Measurements from ENCODE around the gene ATP1A1.

Gene ATP1A1

GRCh38 chr1:116404699-116405098, 31.7 kb downstream of the ATP1A1 start:
- TF ChIP-seq, protein P1, sequence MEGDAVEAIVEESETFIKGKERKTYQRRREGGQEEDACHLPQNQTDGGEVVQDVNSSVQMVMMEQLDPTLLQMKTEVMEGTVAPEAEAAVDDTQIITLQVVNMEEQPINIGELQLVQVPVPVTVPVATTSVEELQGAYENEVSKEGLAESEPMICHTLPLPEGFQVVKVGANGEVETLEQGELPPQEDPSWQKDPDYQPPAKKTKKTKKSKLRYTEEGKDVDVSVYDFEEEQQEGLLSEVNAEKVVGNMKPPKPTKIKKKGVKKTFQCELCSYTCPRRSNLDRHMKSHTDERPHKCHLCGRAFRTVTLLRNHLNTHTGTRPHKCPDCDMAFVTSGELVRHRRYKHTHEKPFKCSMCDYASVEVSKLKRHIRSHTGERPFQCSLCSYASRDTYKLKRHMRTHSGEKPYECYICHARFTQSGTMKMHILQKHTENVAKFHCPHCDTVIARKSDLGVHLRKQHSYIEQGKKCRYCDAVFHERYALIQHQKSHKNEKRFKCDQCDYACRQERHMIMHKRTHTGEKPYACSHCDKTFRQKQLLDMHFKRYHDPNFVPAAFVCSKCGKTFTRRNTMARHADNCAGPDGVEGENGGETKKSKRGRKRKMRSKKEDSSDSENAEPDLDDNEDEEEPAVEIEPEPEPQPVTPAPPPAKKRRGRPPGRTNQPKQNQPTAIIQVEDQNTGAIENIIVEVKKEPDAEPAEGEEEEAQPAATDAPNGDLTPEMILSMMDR (IDR thresholded peaks at IDR 0.05; ENCODE audit: control insufficient read depth, extremely low read depth, insufficient read depth) = no peak
- no peak for DNase-seq (ENCODE audit: low read depth)
- no peak overlapping the region for H3K4me3 ChIP-seq (ENCODE audit: low read depth, low read length)

- DNase-seq (ENCODE audit: low read depth) = no peak
- H3K4me3 ChIP-seq (ENCODE audit: low read depth, low read length) = no peak overlapping the region
- TF ChIP-seq, protein P1 (IDR thresholded peaks at IDR 0.05; ENCODE audit: control insufficient read depth, extremely low read depth, insufficient read depth) = no peak
Observed at GRCh38 chr1:116405241-116406135, 32.4 kb downstream of the ATP1A1 start.

GRCh38 chr1:116407033-116407432, 34.0 kb downstream of the ATP1A1 start:
- H3K4me3 ChIP-seq (ENCODE audit: low read depth, low read length) = no peak overlapping the region
- TF ChIP-seq, protein P1 (IDR thresholded peaks at IDR 0.05; ENCODE audit: control insufficient read depth, extremely low read depth, insufficient read depth) = no peak
- no peak for DNase-seq (ENCODE audit: low read depth)

DNA sequence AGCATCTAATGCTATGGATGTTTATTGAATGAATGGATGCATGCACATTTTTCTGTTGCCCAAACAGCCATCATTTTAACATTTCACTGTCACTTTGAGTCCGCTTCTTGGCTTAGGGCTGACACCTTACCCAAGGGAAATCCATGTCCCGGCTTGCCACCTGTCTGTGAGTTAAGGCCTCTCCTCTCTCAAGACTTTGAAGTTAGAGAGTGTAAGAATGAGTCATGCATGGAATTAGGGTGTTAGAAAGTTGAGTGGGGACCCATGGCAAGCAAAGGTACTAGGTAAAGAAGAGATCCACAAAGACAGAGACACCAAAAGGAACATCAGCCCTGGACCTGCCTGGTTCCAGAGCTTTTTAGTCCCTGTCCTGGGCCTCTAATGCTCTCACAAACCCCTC, 35.1 kb downstream of the ATP1A1 start:
- DNase-seq (ENCODE audit: low read depth) = no peak
- no peak overlapping the region for H3K4me3 ChIP-seq (ENCODE audit: low read depth, low read length)
- TF ChIP-seq, protein P1 (IDR thresholded peaks at IDR 0.05; ENCODE audit: control insufficient read depth, extremely low read depth, insufficient read depth) = no peak

DNA sequence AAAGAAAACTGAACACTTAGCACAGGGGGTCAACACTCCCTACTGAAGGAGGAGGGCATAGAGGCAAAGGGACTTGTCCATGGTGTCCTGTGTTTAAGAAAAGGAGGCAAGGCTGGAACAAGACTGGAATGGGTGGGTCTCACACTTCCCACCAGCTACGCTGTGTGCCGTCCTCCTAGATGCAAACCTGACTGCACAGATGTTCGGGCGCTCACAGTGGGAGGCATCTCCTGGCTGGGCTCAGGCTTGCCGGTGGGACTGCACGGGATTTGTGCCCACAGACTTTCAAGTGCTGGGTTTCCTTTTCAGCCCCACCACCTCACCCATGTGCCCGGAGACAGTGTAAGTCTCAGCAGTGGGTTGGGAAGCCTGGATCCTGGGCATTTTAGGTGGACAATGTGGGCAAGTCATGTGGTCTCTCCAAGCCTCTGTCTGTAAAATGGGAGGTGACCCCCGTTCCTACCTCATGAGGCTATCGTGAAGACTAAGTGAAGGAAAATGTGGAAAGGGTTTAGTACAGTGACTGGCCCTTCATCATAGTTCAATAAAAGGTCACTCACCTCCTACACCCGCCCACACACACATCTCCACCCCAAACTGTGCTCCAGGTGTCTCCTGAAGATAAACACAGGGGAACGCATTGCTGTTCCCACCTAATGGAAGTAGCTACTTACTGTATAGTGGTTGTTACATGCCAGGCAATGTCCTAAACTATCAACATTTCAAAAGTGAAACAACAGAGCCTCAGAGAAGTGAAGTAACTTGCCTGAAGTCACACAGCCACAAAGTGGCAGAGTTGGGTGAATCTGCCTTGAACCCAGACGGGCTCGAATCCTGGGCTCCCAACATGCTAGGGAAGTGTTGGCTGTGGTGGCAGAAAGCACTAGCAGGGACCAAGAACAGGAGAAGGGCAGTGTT, 36.0 kb downstream of the ATP1A1 start:
- no peak for DNase-seq (ENCODE audit: low read depth)
- TF ChIP-seq, protein P1 (IDR thresholded peaks at IDR 0.05; ENCODE audit: control insufficient read depth, extremely low read depth, insufficient read depth) = no peak
- no peak overlapping the region for H3K4me3 ChIP-seq (ENCODE audit: low read depth, low read length)

GRCh38 chr1:116409751-116410191, 36.7 kb downstream of the ATP1A1 start:
- DNase-seq (ENCODE audit: low read depth) = no peak
- TF ChIP-seq, protein P1 (IDR thresholded peaks at IDR 0.05; ENCODE audit: control insufficient read depth, extremely low read depth, insufficient read depth) = no peak
- H3K4me3 ChIP-seq (ENCODE audit: low read depth, low read length) = no peak overlapping the region

Measured in LNCaP clone FGC (cell line).